GM12878 (cell line): Measurements from ENCODE around the gene RCE1.

Source experiments
- CREB1 ChIP-seq: IDR thresholded peaks from 2 replicates; pipeline ENCODE4 v1.6.1; 2012; ENCODE audit warnings: low read depth, mild to moderate bottlenecking, inconsistent platforms
- KDM1A ChIP-seq: fragments of 200-600 bp; sonication (generic); IDR thresholded peaks from 2 replicates; pipeline ENCODE4 v1.6.1; 2016; ENCODE audit warnings: borderline replicate concordance
- MXI1 ChIP-seq: fragments of 150-350 bp; IDR thresholded peaks from 2 replicates; pipeline ENCODE4 v1.6.1; 2011; ENCODE audit warnings: low read depth, mild to moderate bottlenecking, inconsistent platforms, low read length, improper control_type of control experiment
- NRF1 ChIP-seq: conservative IDR thresholded peaks from 2 replicates; pipeline ENCODE4 v1.6.1; 2011; ENCODE audit warnings: mild to moderate bottlenecking, low read depth, low read length, improper control_type of control experiment
- POLR2A ChIP-seq: IDR thresholded peaks from 2 replicates; pipeline ENCODE4 v1.6.1; 2011; ENCODE audit warnings: low read depth, mild to moderate bottlenecking, low read length

DNA sequence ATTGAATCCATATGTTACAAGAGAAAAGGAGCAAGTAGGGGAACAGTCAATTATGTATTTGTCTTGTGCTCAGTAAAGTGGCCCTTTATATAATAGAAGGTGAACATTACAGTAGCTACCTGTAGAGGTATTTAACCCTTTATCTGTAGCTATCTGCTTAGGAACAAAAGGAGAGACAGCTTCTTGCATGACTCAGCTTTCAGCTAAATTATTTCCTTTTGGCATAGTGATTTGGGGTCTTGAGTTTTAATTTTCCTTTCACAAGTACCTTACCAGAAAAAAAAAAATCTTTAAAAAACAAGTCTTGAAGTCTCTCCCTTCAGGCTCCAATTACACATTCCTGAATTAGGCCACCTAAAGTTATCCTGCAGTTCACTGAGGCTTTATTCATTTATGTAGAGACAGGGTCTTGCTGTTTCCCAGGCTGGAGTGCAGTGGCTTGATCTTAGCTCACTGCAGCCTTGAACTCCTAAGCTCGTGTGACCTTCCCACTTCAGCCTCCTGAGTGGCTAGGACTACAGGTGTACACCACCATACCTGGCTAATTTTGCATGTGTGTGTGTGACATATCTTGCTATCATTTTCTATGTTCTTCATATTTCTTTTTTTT, 32.6 kb upstream of the RCE1 start:
- TF ChIP-seq NRF1 (no peak), KDM1A (no peak), POLR2A (no peak), CREB1 (no peak), MXI1 (no peak)
